ENCODE data around the gene TRAF5. TPM values are rescaled to one million over a fixed set of nuclear protein-coding genes. Genes with fewer than 3 reads are reported as not detected.

TRAF5 gene
- total RNA-seq, 1 experiment from 2014 or later, result 22.2 TPM

- H3K9me3 Mint-ChIP-seq, result no peaks in the 10 kb centered on the region
- H3K36me3 Mint-ChIP-seq, result no peaks in the 10 kb centered on the region
- H3K27me3 Mint-ChIP-seq (ENCODE audit: low read depth), result peaks cover 17% of the 10 kb centered on the region
- H3K4me3 Mint-ChIP-seq, result peak overlapping the region; percentile 80
- peaks cover 56% of the 10 kb centered on the region for H3K4me1 Mint-ChIP-seq
- no peak for DNase-seq (ENCODE audit: low spot score)
- H3K27ac Mint-ChIP-seq, result no peak overlapping the region
- no peak for ATAC-seq
- TF ChIP-seq CREB1 (CRISPR knock-in tag; IDR thresholded peaks at IDR 0.05) (no peak), ZNF317 (CRISPR knock-in tag; IDR thresholded peaks at IDR 0.05; ENCODE audit: borderline replicate concordance, low read depth) (peak; percentile 80)
- ChIA-PET CTCF (interaction anchor here (1.0 to 2.5 kb wide), 7 partner anchors 8 to 187 kb away, joined by 4 to 14 read pairs (median 5); partner anchors contain the start of gene RCOR3), POLR2A (no interaction called here)
Measured at GRCh38 chr1:211328084-211328694, 1.6 kb downstream of the TRAF5 start.

GRCh38 chr1:211328866-211329475 lies 2.3 kb downstream of the TRAF5 start:
- H3K36me3 Mint-ChIP-seq, result no peaks in the 10 kb centered on the region
- POLR2A ChIA-PET, result interaction anchor here (0.7 kb wide), 1 partner anchor 45 kb away, joined by 3 read pairs; no protein-coding TSS in a partner anchor
- CTCF ChIA-PET, result interaction anchor here (1.0 to 2.4 kb wide), 4 partner anchors 10 to 186 kb away, joined by 4 to 9 read pairs (median 5); no protein-coding TSS in a partner anchor
- peaks cover 60% of the 10 kb centered on the region for H3K4me1 Mint-ChIP-seq
- no peak overlapping the region for H3K27ac Mint-ChIP-seq
- no peak overlapping the region for H3K4me3 Mint-ChIP-seq
- peaks cover 17% of the 10 kb centered on the region for H3K27me3 Mint-ChIP-seq (ENCODE audit: low read depth)
- no peak for TF ChIP-seq PREB (CRISPR knock-in tag; IDR thresholded peaks at IDR 0.05; ENCODE audit: borderline replicate concordance)
- TF ChIP-seq ZSCAN18 (CRISPR knock-in tag; IDR thresholded peaks at IDR 0.05), result no peak
- TF ChIP-seq RELA (CRISPR knock-in tag; IDR thresholded peaks at IDR 0.05; ENCODE audit: borderline replicate concordance), result no peak
- no peak for ATAC-seq
- DNase-seq (ENCODE audit: low spot score), result no peak
- H3K9me3 Mint-ChIP-seq, result no peaks in the 10 kb centered on the region

GRCh38 chr1:211329764-211330201 lies 3.1 kb downstream of the TRAF5 start:
- no peak for ATAC-seq
- no peaks in the 10 kb centered on the region for H3K36me3 Mint-ChIP-seq
- no peak overlapping the region for H3K27ac Mint-ChIP-seq
- TF ChIP-seq ESRRA (CRISPR knock-in tag; IDR thresholded peaks at IDR 0.05; ENCODE audit: borderline replicate concordance), result no peak
- TF ChIP-seq E2F1 (CRISPR knock-in tag; IDR thresholded peaks at IDR 0.05), result no peak
- no peak for TF ChIP-seq ZNF219 (CRISPR knock-in tag; IDR thresholded peaks at IDR 0.05; ENCODE audit: borderline replicate concordance)
- TF ChIP-seq NFYB (CRISPR knock-in tag; conservative IDR thresholded peaks at IDR 0.05; ENCODE audit: low read depth), result no peak
- TF ChIP-seq FOXK1 (CRISPR knock-in tag; IDR thresholded peaks at IDR 0.05), result no peak
- no peak for TF ChIP-seq USF2 (CRISPR knock-in tag; IDR thresholded peaks at IDR 0.05)
- TF ChIP-seq SP1 (CRISPR knock-in tag; conservative IDR thresholded peaks at IDR 0.05), result no peak
- no peak for TF ChIP-seq CBFB (CRISPR knock-in tag; IDR thresholded peaks at IDR 0.05; ENCODE audit: low read depth)
- TF ChIP-seq GABPB1 (CRISPR knock-in tag; IDR thresholded peaks at IDR 0.05), result no peak
- TF ChIP-seq HMGA2 (CRISPR knock-in tag; IDR thresholded peaks at IDR 0.05), result no peak
- TF ChIP-seq FOXJ3 (CRISPR knock-in tag; IDR thresholded peaks at IDR 0.05; ENCODE audit: borderline replicate concordance), result no peak
- TF ChIP-seq RORB (CRISPR knock-in tag; IDR thresholded peaks at IDR 0.05), result no peak
- TF ChIP-seq NFE2L1 (CRISPR knock-in tag; IDR thresholded peaks at IDR 0.05), result no peak
- no peak for TF ChIP-seq STAT6 (CRISPR knock-in tag; conservative IDR thresholded peaks at IDR 0.05; ENCODE audit: low read depth)
- H3K4me1 Mint-ChIP-seq, result peaks cover 61% of the 10 kb centered on the region
- POLR2A ChIA-PET, result interaction anchor here (0.7 to 1.1 kb wide), 2 partner anchors 11 to 45 kb away, joined by 3 to 4 read pairs; no protein-coding TSS in a partner anchor
- no peak for DNase-seq (ENCODE audit: low spot score)
- CTCF ChIA-PET, result interaction anchor here (1.3 to 2.4 kb wide), 3 partner anchors 9 to 185 kb away, joined by 3 to 9 read pairs (median 6); no protein-coding TSS in a partner anchor
- no peaks in the 10 kb centered on the region for H3K9me3 Mint-ChIP-seq
- peaks cover 17% of the 10 kb centered on the region for H3K27me3 Mint-ChIP-seq (ENCODE audit: low read depth)
- no peak overlapping the region; the same call in 1 of the 2 replicates for H3K4me3 Mint-ChIP-seq
